Neural progenitor cell (in vitro differentiated cells): ENCODE measurements around the gene TP53I3. TPM values are rescaled to one million over a fixed set of nuclear protein-coding genes. Genes with fewer than 3 reads are reported as not detected.

Experiments used
- DNase-seq: peaks from one replicate; pipeline ENCODE4 v3.0.0-alpha.2; 2016; ENCODE audit warnings: low spot score
- H2AFZ ChIP-seq: fragments of 200-600 bp; sonication (generic); replicated peaks from 2 replicates; pipeline ENCODE4 v1.6.1; 2016; ENCODE audit warnings: antibody characterized with exemption
- H3F3A ChIP-seq: fragments of 200-600 bp; sonication (generic); 2 replicates; pipeline ENCODE4 v1.6.1; 2016; ENCODE audit warnings: antibody characterized with exemption, low read depth
- H3K27ac ChIP-seq: fragments of 200-600 bp; sonication (generic); 2 replicates; pipeline ENCODE4 v1.5.1; 2016; ENCODE audit warnings: mild to moderate bottlenecking
- H3K27me3 ChIP-seq: fragments of 200-600 bp; sonication (generic); 2 replicates; pipeline ENCODE4 v1.6.1; 2016; ENCODE audit warnings: mild to moderate bottlenecking, moderate library complexity
- H3K36me3 ChIP-seq: fragments of 200-600 bp; sonication (generic); 2 replicates; pipeline ENCODE4 v1.5.1; 2016
- H3K4me1 ChIP-seq: fragments of 200-600 bp; sonication (generic); 2 replicates; pipeline ENCODE4 v1.6.1; 2016; ENCODE audit warnings: mixed run types
- H3K4me2 ChIP-seq: fragments of 200-600 bp; sonication (generic); 2 replicates; pipeline ENCODE4 v1.6.1; 2016
- H3K4me3 ChIP-seq: fragments of 200-600 bp; sonication (generic); 2 replicates; pipeline ENCODE4 v1.5.1; 2016
- H3K79me2 ChIP-seq: fragments of 200-600 bp; sonication (generic); 2 replicates; pipeline ENCODE4 v1.6.1; 2016; ENCODE audit warnings: low read depth
- H3K9ac ChIP-seq: fragments of 200-600 bp; sonication (generic); 2 replicates; pipeline ENCODE4 v1.6.1; 2016
- H3K9me3 ChIP-seq: fragments of 200-600 bp; sonication (generic); 2 replicates; pipeline ENCODE4 v1.5.1; 2016; ENCODE audit warnings: low read depth
- H4K20me1 ChIP-seq: fragments of 200-600 bp; sonication (generic); 2 replicates; pipeline ENCODE4 v1.6.1; 2016; ENCODE audit warnings: low read depth
- H3K27ac Mint-ChIP-seq: 3 replicates; pipeline ENCODE4 v1.8.0; 2021; ENCODE audit warnings: mixed read lengths
- H3K27me3 Mint-ChIP-seq: 2 replicates; pipeline ENCODE4 v1.8.0; 2022; ENCODE audit warnings: low read depth, mild to moderate bottlenecking, inconsistent platforms, moderate library complexity, mixed read lengths; ENCODE audit not compliant: insufficient read depth
- H3K36me3 Mint-ChIP-seq: 3 replicates; pipeline ENCODE4 v1.8.0; 2021; ENCODE audit warnings: mixed read lengths
- H3K4me1 Mint-ChIP-seq: 3 replicates; pipeline ENCODE4 v1.8.0; 2021; ENCODE audit warnings: mixed read lengths
- H3K4me3 Mint-ChIP-seq: 3 replicates; pipeline ENCODE4 v1.8.0; 2021; ENCODE audit warnings: mild to moderate bottlenecking, moderate library complexity, mixed read lengths
- H3K9me3 Mint-ChIP-seq: 3 replicates; pipeline ENCODE4 v1.8.0; 2020; ENCODE audit warnings: mixed read lengths
- CTCF ChIP-seq: fragments of 200-600 bp; sonication (generic); IDR thresholded peaks from 2 replicates; pipeline ENCODE4 v1.5.1; 2017; ENCODE audit warnings: antibody characterized with exemption, mild to moderate bottlenecking
- EZH2 ChIP-seq: fragments of 200-600 bp; sonication (generic); IDR thresholded peaks from 2 replicates; pipeline ENCODE4 v1.6.1; 2017; ENCODE audit warnings: antibody characterized with exemption, mild to moderate bottlenecking, moderate library complexity
- EZH2phosphoT487 ChIP-seq: fragments of 200-600 bp; sonication (generic); IDR thresholded peaks from 2 replicates; pipeline ENCODE4 v1.6.1; 2017; ENCODE audit warnings: antibody characterized with exemption
- total RNA-seq: library from RNA; depleted of rRNA; stranded (reverse); fragments of >200 nt; gene quantifications from 2 replicates; pipeline ENCODE4 v1.2.3, GENCODE V29; 2015; ENCODE audit warnings: low replicate concordance

The TP53I3 gene
- total RNA-seq, 1 donor from 2014 or later: 25.8 TPM

GRCh38 chr2:24121469-24121868 is 36.8 kb upstream of the TP53I3 start:
- TF ChIP-seq EZH2 (no peak), CTCF (no peak), EZH2phosphoT487 (no peak)
- peaks cover 18% of the 10 kb centered on the region for H3F3A ChIP-seq
- H3K9ac ChIP-seq: no peak overlapping the region
- H3K27ac Mint-ChIP-seq: no peak overlapping the region
- H3K27me3 ChIP-seq: no peaks in the 10 kb centered on the region
- peaks cover 4% of the 10 kb centered on the region for H3K79me2 ChIP-seq
- peaks cover 9% of the 10 kb centered on the region for H3K27me3 Mint-ChIP-seq
- H3K4me2 ChIP-seq: peak overlapping the region; percentile 29
- H3K9me3 Mint-ChIP-seq: no peaks in the 10 kb centered on the region
- H3K4me1 Mint-ChIP-seq: peaks cover 21% of the 10 kb centered on the region
- peak; percentile 43 for DNase-seq
- no peaks in the 10 kb centered on the region for H3K36me3 ChIP-seq
- H3K4me3 ChIP-seq: no peak overlapping the region
- no peaks in the 10 kb centered on the region for H3K9me3 ChIP-seq
- H2AFZ ChIP-seq: no peak overlapping the region
- H3K36me3 Mint-ChIP-seq: no peaks in the 10 kb centered on the region
- peak overlapping the region; percentile 53 for H3K4me3 Mint-ChIP-seq
- peak overlapping the region; percentile 8 for H3K27ac ChIP-seq
- no peaks in the 10 kb centered on the region for H4K20me1 ChIP-seq
- peaks cover 25% of the 10 kb centered on the region for H3K4me1 ChIP-seq

- peaks cover 18% of the 10 kb centered on the region for H3F3A ChIP-seq
- H3K4me1 Mint-ChIP-seq: peaks cover 21% of the 10 kb centered on the region
- H3K27me3 Mint-ChIP-seq: peaks cover 9% of the 10 kb centered on the region
- no peak overlapping the region for H3K9ac ChIP-seq
- H3K4me2 ChIP-seq: peak overlapping the region; percentile 29
- DNase-seq: no peak
- H3K79me2 ChIP-seq: peaks cover 4% of the 10 kb centered on the region
- H2AFZ ChIP-seq: no peak overlapping the region
- H3K4me3 ChIP-seq: no peak overlapping the region
- H3K36me3 Mint-ChIP-seq: no peaks in the 10 kb centered on the region
- peaks cover 25% of the 10 kb centered on the region for H3K4me1 ChIP-seq
- H3K9me3 Mint-ChIP-seq: no peaks in the 10 kb centered on the region
- no peak overlapping the region for H3K4me3 Mint-ChIP-seq
- no peak overlapping the region for H3K27ac Mint-ChIP-seq
- no peak for TF ChIP-seq EZH2phosphoT487
- no peak for TF ChIP-seq CTCF
- no peak for TF ChIP-seq EZH2
- H3K27ac ChIP-seq: no peak overlapping the region
- H3K27me3 ChIP-seq: no peaks in the 10 kb centered on the region
- H4K20me1 ChIP-seq: no peaks in the 10 kb centered on the region
- H3K9me3 ChIP-seq: no peaks in the 10 kb centered on the region
- no peaks in the 10 kb centered on the region for H3K36me3 ChIP-seq
Measured at GRCh38 chr2:24121066-24121465, 36.4 kb upstream of the TP53I3 start.

- peaks cover 14% of the 10 kb centered on the region for H3K4me1 Mint-ChIP-seq
- Histone ChIP-seq H3K27ac (no peak overlapping the region), H3K4me2 (no peak overlapping the region), H3K4me3 (no peak overlapping the region), H2AFZ (no peak overlapping the region), H3K27me3 (no peaks in the 10 kb centered on the region), H3K4me1 (peaks cover 14% of the 10 kb centered on the region), H3K9ac (no peak overlapping the region), H3K36me3 (no peaks in the 10 kb centered on the region), H4K20me1 (no peaks in the 10 kb centered on the region), H3F3A (peaks cover 18% of the 10 kb centered on the region), H3K9me3 (no peaks in the 10 kb centered on the region), H3K79me2 (no peaks in the 10 kb centered on the region)
- TF ChIP-seq CTCF: no peak
- TF ChIP-seq EZH2phosphoT487: no peak
- no peak for TF ChIP-seq EZH2
- no peak overlapping the region for H3K4me3 Mint-ChIP-seq
- peaks cover 9% of the 10 kb centered on the region for H3K27me3 Mint-ChIP-seq
- DNase-seq: no peak
- H3K27ac Mint-ChIP-seq: no peak overlapping the region
- peaks cover 7% of the 10 kb centered on the region for H3K9me3 Mint-ChIP-seq
- H3K36me3 Mint-ChIP-seq: no peaks in the 10 kb centered on the region
Measured at GRCh38 chr2:24117902-24118301, 33.3 kb upstream of the TP53I3 start.

GRCh38 chr2:24115057-24115456 is 30.4 kb upstream of the TP53I3 start:
- H3K79me2 ChIP-seq: no peaks in the 10 kb centered on the region
- H3K4me1 ChIP-seq: no peaks in the 10 kb centered on the region
- no peaks in the 10 kb centered on the region for H4K20me1 ChIP-seq
- H3K9me3 Mint-ChIP-seq: peaks cover 7% of the 10 kb centered on the region
- DNase-seq: no peak
- H3K27ac ChIP-seq: no peak overlapping the region
- H3K4me1 Mint-ChIP-seq: no peaks in the 10 kb centered on the region
- no peaks in the 10 kb centered on the region for H3F3A ChIP-seq
- H3K27me3 ChIP-seq: no peaks in the 10 kb centered on the region
- no peak overlapping the region for H3K4me2 ChIP-seq
- no peak overlapping the region for H3K4me3 ChIP-seq
- no peaks in the 10 kb centered on the region for H3K9me3 ChIP-seq
- no peaks in the 10 kb centered on the region for H3K36me3 ChIP-seq
- no peak overlapping the region for H3K4me3 Mint-ChIP-seq
- TF ChIP-seq EZH2 (no peak), EZH2phosphoT487 (no peak), CTCF (no peak)
- no peak overlapping the region for H2AFZ ChIP-seq
- no peak overlapping the region for H3K27ac Mint-ChIP-seq
- no peak overlapping the region for H3K9ac ChIP-seq
- no peaks in the 10 kb centered on the region for H3K36me3 Mint-ChIP-seq
- peaks cover 13% of the 10 kb centered on the region for H3K27me3 Mint-ChIP-seq
